ENCODE data around the gene GNG2. TPM values are rescaled to one million over a fixed set of nuclear protein-coding genes. Genes with fewer than 3 reads are reported as not detected.

Gene GNG2
- total and polyA plus RNA-seq, 11 donors: 3.1 to 29.2 (median 7.0) TPM

- Histone ChIP-seq H3K9me3 (peaks cover 0 to 18% (median 0%) of the 10 kb centered on the region in 12 donors), H3K36me3 (no peaks in the 10 kb centered on the region), H3K27me3 (no peaks in the 10 kb centered on the region), H3K4me3 (no peak overlapping the region), H3K4me1 (peaks cover 0 to 7% (median 0%) of the 10 kb centered on the region in 12 donors), H3K27ac (no peak overlapping the region)
- ATAC-seq: no peak
- DNase-seq: no peak
- no peak for TF ChIP-seq CTCF (IDR thresholded peaks at IDR 0.05)
- TF ChIP-seq POLR2A (IDR thresholded peaks at IDR 0.05): no peak
- WGBS, 4 donors: 93 to 100% (median 95%) methylated on average over 3 of the region's 3 CpGs
- intact Hi-C loops (cut with DNase I): no loop called here
Measured at GRCh38 chr14:51908086-51908485, 47.7 kb downstream of the GNG2 start.

- 83 to 96% (median 91%) methylated on average over 2 of the region's 2 CpGs for WGBS, 4 donors
- intact Hi-C loops (cut with DNase I): no loop called here
- Histone ChIP-seq H3K27ac (no peak overlapping the region), H3K27me3 (no peaks in the 10 kb centered on the region), H3K9me3 (no peaks in the 10 kb centered on the region), H3K4me1 (peaks cover 0 to 15% (median 6%) of the 10 kb centered on the region in 12 donors), H3K36me3 (peaks cover 0 to 7% (median 0%) of the 10 kb centered on the region in 9 donors), H3K4me3 (no peak overlapping the region)
- no peak for DNase-seq
- no peak for TF ChIP-seq POLR2A (IDR thresholded peaks at IDR 0.05)
- no peak for TF ChIP-seq CTCF (IDR thresholded peaks at IDR 0.05)
- no peak for ATAC-seq
Measured at GRCh38 chr14:51912112-51912786, 51.8 kb downstream of the GNG2 start.

GRCh38 chr14:51914310-51914709 lies 53.9 kb downstream of the GNG2 start:
- WGBS, 4 donors: 65 to 80% (median 69%) methylated on average over 6 of the region's 6 CpGs
- ATAC-seq: no peak
- Histone ChIP-seq H3K4me1 (peaks cover 0 to 15% (median 6%) of the 10 kb centered on the region in 12 donors), H3K27ac (no peak overlapping the region), H3K4me3 (no peak overlapping the region), H3K9me3 (no peaks in the 10 kb centered on the region), H3K27me3 (no peaks in the 10 kb centered on the region), H3K36me3 (peaks cover 0 to 7% (median 0%) of the 10 kb centered on the region in 9 donors)
- no peak for DNase-seq
- intact Hi-C loops (cut with DNase I): no loop called here
- no peak for TF ChIP-seq CTCF (IDR thresholded peaks at IDR 0.05)
- TF ChIP-seq POLR2A (IDR thresholded peaks at IDR 0.05): no peak

- intact Hi-C loops (cut with DNase I): no loop called here
- Histone ChIP-seq H3K27me3 (no peaks in the 10 kb centered on the region), H3K4me1 (peaks cover 0 to 21% (median 6%) of the 10 kb centered on the region in 12 donors), H3K4me3 (no peak overlapping the region), H3K27ac (peak overlapping the region in 7 of 12 donors; percentile 15 to 53 (median 38)), H3K9me3 (no peaks in the 10 kb centered on the region), H3K36me3 (peaks cover 0 to 7% (median 0%) of the 10 kb centered on the region in 9 donors)
- TF ChIP-seq POLR2A (IDR thresholded peaks at IDR 0.05) (no peak), CTCF (IDR thresholded peaks at IDR 0.05) (no peak)
- WGBS, 4 donors: 72 to 76% (median 73%) methylated on average over 6 of the region's 6 CpGs
- ATAC-seq (peak in 3 of 4 donors; percentile 33 to 71 (median 69)), DNase-seq (peak in 3 of 5 donors; percentile 18 to 36 (median 35))
Measured at GRCh38 chr14:51917193-51917592, 56.8 kb downstream of the GNG2 start.
